H1 (cell line): ENCODE data around the gene LTBP3. TPM values are rescaled to one million over a fixed set of nuclear protein-coding genes. Genes with fewer than 3 reads are reported as not detected.

Source experiments
- CEBPB ChIP-seq: IDR thresholded peaks from 2 replicates; pipeline ENCODE4 v1.6.1; 2012; ENCODE audit warnings: low read depth, low read length
- CTBP2 ChIP-seq: IDR thresholded peaks from 2 replicates; pipeline ENCODE4 v1.7.0; 2011; ENCODE audit warnings: borderline replicate concordance, mild to moderate bottlenecking, moderate library complexity, mixed read lengths, low read length; ENCODE audit not compliant: insufficient read depth, insufficient read length
- EP300 ChIP-seq, 2 experiments: IDR thresholded peaks; 1 replicate in 1 of 2; 2 replicates in 1 of 2; pipeline ENCODE4 v1.6.1; 2011 to 2012; ENCODE audit warnings: low read depth in 2 of 2, low read length in 2 of 2, mild to moderate bottlenecking in 2 of 2, borderline replicate concordance in 1 of 2, inconsistent platforms in 1 of 2, moderate library complexity in 1 of 2
- GABPA ChIP-seq: IDR thresholded peaks from 2 replicates; pipeline ENCODE4 v1.6.1; 2011; ENCODE audit warnings: mild to moderate bottlenecking, low read length, moderate library complexity, borderline replicate concordance; ENCODE audit not compliant: insufficient read depth
- NANOG ChIP-seq: IDR thresholded peaks from 2 replicates; pipeline ENCODE4 v1.6.1; 2011; ENCODE audit warnings: low read length, low read depth, mild to moderate bottlenecking, inconsistent platforms; ENCODE audit not compliant: insufficient read depth, poor library complexity, severe bottlenecking
- POLR2A ChIP-seq, 2 experiments: IDR thresholded peaks; 1 replicate in 1 of 2; 2 replicates in 1 of 2; pipeline ENCODE4 v1.6.1; 2011; ENCODE audit warnings: low read depth in 2 of 2, low read length in 2 of 2, mild to moderate bottlenecking in 2 of 2; ENCODE audit errors: control extremely low read depth in 1 of 2
- POLR2AphosphoS5 ChIP-seq: IDR thresholded peaks from 2 replicates; pipeline ENCODE4 v1.6.1; 2011; ENCODE audit warnings: low read depth, low read length
- POU5F1 ChIP-seq: IDR thresholded peaks from 2 replicates; pipeline ENCODE4 v1.6.1; 2011; ENCODE audit warnings: low read depth, mild to moderate bottlenecking, low read length, moderate library complexity
- RBBP5 ChIP-seq: IDR thresholded peaks from 2 replicates; pipeline ENCODE4 v1.7.1; 2012; ENCODE audit warnings: low read depth, mild to moderate bottlenecking, inconsistent platforms, low read length, moderate library complexity, borderline replicate concordance
- SIX5 ChIP-seq: IDR thresholded peaks from 2 replicates; pipeline ENCODE4 v1.6.1; 2011; ENCODE audit warnings: mild to moderate bottlenecking, low read depth, low read length
- SRF ChIP-seq: IDR thresholded peaks from 2 replicates; pipeline ENCODE4 v1.6.1; 2011; ENCODE audit warnings: mild to moderate bottlenecking, low read depth, low read length, moderate library complexity
- TAF1 ChIP-seq: IDR thresholded peaks from 2 replicates; pipeline ENCODE4 v1.6.1; 2011; ENCODE audit warnings: mild to moderate bottlenecking, low read depth, low read length
- TAF7 ChIP-seq: optimal IDR thresholded peaks from 2 replicates; pipeline ENCODE3; 2011; ENCODE audit warnings: low read depth, mild to moderate bottlenecking, inconsistent platforms, low read length, moderate library complexity, borderline replicate concordance
- TBP ChIP-seq: IDR thresholded peaks from 2 replicates; pipeline ENCODE4 v1.6.1; 2011; ENCODE audit warnings: low read depth, low read length, improper control_type of control experiment
- TCF12 ChIP-seq: IDR thresholded peaks from 2 replicates; pipeline ENCODE4 v1.6.1; 2011; ENCODE audit warnings: low read depth, mild to moderate bottlenecking, low read length
- YY1 ChIP-seq: IDR thresholded peaks from 2 replicates; pipeline ENCODE4 v1.6.1; 2011; ENCODE audit warnings: low read depth, mild to moderate bottlenecking, low read length
- ZNF274 ChIP-seq: IDR thresholded peaks from 2 replicates; pipeline ENCODE4 v1.7.0; 2012; ENCODE audit warnings: low read length, borderline replicate concordance; ENCODE audit errors: extremely low read depth
- polyA plus RNA-seq, 7 experiments: library from polyadenylated mRNA; depleted of rRNA in 3 of 7; stranded (reverse) in 5 of 7; unstranded in 2 of 7; fragments of >200 nt in 5 of 7; fragments of 200-250 nt in 2 of 7; gene quantifications; 1 replicate in 5 of 7; 2 replicates in 1 of 7; 4 replicates in 1 of 7; pipeline versions ENCODE4 v1.2.1 to v1.2.3, GENCODE V29; 2011 to 2013; ENCODE audit warnings: missing spikeins in 2 of 7, mixed read lengths in 2 of 7
- total RNA-seq: library from RNA; stranded (reverse); fragmentation: NEBNext Ultra II Directional; extraction: Animal tissue kit (Norgen Biotek cat#: 25700); gene quantifications from 2 replicates; pipeline ENCODE4 v1.2.1, GENCODE V29; 2021
- TF ChIP-seq, protein P1 (sequence below): IDR thresholded peaks from 2 replicates; pipeline ENCODE4 v1.6.1; 2012; ENCODE audit warnings: low read length, inconsistent platforms
- TF ChIP-seq, protein P2 (sequence below): IDR thresholded peaks from 2 replicates; pipeline ENCODE4 v1.6.1; 2012; ENCODE audit warnings: inconsistent platforms

The LTBP3 gene
- total and polyA plus RNA-seq, 2 of the 8 experiments (the other 6 are each of a cell fraction or from before 2014, with no cell fraction given) = 12.8 to 17.8 TPM

DNA sequence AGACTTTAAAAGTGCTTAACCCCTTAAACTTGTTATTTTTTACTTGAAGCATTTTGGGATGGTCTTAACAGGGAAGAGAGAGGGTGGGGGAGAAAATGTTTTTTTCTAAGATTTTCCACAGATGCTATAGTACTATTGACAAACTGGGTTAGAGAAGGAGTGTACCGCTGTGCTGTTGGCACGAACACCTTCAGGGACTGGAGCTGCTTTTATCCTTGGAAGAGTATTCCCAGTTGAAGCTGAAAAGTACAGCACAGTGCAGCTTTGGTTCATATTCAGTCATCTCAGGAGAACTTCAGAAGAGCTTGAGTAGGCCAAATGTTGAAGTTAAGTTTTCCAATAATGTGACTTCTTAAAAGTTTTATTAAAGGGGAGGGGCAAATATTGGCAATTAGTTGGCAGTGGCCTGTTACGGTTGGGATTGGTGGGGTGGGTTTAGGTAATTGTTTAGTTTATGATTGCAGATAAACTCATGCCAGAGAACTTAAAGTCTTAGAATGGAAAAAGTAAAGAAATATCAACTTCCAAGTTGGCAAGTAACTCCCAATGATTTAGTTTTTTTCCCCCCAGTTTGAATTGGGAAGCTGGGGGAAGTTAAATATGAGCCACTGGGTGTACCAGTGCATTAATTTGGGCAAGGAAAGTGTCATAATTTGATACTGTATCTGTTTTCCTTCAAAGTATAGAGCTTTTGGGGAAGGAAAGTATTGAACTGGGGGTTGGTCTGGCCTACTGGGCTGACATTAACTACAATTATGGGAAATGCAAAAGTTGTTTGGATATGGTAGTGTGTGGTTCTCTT lies 56.5 kb downstream of the LTBP3 start (continued):
- TF ChIP-seq NANOG = no peak
- no peak for TF ChIP-seq CEBPB
- no peak for TF ChIP-seq SRF
- no peak for TF ChIP-seq ZNF274
- no peak for TF ChIP-seq POU5F1
- no peak for TF ChIP-seq RBBP5
- TF ChIP-seq TAF7 = peak; percentile 87
- TF ChIP-seq TCF12 = no peak
- TF ChIP-seq TBP = no peak; the same call in 1 of the 2 replicates
- TF ChIP-seq CTBP2 = no peak
- TF ChIP-seq POLR2A (IDR thresholded peaks at IDR 0.05; ENCODE audit: control extremely low read depth in 1 of 2, low read depth in 2 of 2, low read length in 2 of 2) = peak in 1 of 2 experiments; percentile 93; a peak in 2 of 3 replicates
- peak; percentile 96 for TF ChIP-seq POLR2AphosphoS5
- TF ChIP-seq YY1 = no peak
- TF ChIP-seq, protein P1, sequence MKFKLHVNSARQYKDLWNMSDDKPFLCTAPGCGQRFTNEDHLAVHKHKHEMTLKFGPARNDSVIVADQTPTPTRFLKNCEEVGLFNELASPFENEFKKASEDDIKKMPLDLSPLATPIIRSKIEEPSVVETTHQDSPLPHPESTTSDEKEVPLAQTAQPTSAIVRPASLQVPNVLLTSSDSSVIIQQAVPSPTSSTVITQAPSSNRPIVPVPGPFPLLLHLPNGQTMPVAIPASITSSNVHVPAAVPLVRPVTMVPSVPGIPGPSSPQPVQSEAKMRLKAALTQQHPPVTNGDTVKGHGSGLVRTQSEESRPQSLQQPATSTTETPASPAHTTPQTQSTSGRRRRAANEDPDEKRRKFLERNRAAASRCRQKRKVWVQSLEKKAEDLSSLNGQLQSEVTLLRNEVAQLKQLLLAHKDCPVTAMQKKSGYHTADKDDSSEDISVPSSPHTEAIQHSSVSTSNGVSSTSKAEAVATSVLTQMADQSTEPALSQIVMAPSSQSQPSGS = no peak; the same call in 1 of the 2 replicates
- no peak for TF ChIP-seq GABPA
- no peak for TF ChIP-seq EP300 (IDR thresholded peaks at IDR 0.05; ENCODE audit: borderline replicate concordance in 1 of 2, low read depth in 2 of 2, low read length in 2 of 2)
- TF ChIP-seq, protein P2, sequence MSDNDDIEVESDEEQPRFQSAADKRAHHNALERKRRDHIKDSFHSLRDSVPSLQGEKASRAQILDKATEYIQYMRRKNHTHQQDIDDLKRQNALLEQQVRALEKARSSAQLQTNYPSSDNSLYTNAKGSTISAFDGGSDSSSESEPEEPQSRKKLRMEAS = no peak
- no peak for TF ChIP-seq SIX5
- peak; percentile 8; the same call in 1 of the 2 replicates for TF ChIP-seq TAF1
- TF ChIP-seq, all 59 proteins: peak for 8
